OCI-LY3 (cell line): ENCODE data around the gene HEY2.

ENCODE experiments used
- EZH2phosphoT487 ChIP-seq: fragments of 200-600 bp; shearing (Covaris generic); IDR thresholded peaks from 2 replicates; pipeline ENCODE4 v1.6.1; 2018; ENCODE audit warnings: antibody characterized with exemption, mixed run types, low read depth
- TF ChIP-seq, protein P1 (sequence below): fragments of 200-600, 300-600 bp; sonication (generic); IDR thresholded peaks from 2 replicates; pipeline ENCODE4 v1.5.1; 2014; ENCODE audit warnings: antibody characterized with exemption, low read length, low read depth

DNA sequence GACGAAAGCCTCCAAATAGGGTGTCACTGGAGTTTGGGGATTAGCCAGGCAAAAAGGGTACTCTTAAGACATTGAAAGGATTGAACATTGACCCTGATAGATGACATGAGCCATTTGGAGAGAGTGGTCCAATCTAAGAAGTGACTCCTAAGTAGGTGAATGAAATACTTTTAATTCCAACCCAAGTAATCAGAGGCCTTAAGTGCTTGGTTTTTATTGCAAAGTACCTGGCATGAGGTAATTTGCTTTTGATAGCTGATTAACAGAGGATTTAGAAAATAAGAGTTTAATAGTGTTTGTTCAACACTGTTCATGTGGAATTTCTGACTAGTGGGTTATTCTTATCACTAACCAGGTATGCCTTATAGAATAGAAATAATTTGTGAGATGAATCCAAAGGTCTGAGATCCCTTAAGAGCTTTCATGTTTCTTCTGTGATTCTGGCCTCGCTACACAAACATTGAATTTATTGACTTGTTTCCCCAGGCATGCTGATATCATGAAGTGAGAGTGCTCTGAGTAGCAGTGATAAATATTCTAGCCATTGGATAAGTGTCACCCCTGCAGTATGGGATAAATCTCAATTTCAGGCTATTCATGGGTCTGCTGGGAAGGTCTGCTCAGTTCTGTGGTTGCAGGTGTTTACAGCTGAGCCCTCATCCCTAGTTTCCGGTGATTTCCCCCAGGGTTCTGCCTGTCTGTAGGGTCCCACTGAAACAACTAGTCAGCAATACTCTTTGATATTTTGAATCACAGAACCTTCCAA, 47.9 kb downstream of the HEY2 start:
- TF ChIP-seq, protein P1, sequence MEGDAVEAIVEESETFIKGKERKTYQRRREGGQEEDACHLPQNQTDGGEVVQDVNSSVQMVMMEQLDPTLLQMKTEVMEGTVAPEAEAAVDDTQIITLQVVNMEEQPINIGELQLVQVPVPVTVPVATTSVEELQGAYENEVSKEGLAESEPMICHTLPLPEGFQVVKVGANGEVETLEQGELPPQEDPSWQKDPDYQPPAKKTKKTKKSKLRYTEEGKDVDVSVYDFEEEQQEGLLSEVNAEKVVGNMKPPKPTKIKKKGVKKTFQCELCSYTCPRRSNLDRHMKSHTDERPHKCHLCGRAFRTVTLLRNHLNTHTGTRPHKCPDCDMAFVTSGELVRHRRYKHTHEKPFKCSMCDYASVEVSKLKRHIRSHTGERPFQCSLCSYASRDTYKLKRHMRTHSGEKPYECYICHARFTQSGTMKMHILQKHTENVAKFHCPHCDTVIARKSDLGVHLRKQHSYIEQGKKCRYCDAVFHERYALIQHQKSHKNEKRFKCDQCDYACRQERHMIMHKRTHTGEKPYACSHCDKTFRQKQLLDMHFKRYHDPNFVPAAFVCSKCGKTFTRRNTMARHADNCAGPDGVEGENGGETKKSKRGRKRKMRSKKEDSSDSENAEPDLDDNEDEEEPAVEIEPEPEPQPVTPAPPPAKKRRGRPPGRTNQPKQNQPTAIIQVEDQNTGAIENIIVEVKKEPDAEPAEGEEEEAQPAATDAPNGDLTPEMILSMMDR, result no peak
- TF ChIP-seq EZH2phosphoT487, result no peak
